Stimulated activated CD8-positive, alpha-beta memory T cell treated with anti-CD3 and anti-CD28 coated beads, Interleukin-12 subunit alpha, Interleukin-12 subunit beta, amount 100 ng/mL, for 4 hours (primary cell): ENCODE results near the gene TPO.
"Not testable (repeated sequence)": the region's sequence is repeated elsewhere in the genome, so short reads cannot be mapped to it uniquely, and the experiment has no call there.

Experiments
- DNase-seq: peaks from one replicate; pipeline ENCODE4 v3.0.0-alpha.2; 2020; ENCODE audit warnings: low read depth

TPO gene

DNA sequence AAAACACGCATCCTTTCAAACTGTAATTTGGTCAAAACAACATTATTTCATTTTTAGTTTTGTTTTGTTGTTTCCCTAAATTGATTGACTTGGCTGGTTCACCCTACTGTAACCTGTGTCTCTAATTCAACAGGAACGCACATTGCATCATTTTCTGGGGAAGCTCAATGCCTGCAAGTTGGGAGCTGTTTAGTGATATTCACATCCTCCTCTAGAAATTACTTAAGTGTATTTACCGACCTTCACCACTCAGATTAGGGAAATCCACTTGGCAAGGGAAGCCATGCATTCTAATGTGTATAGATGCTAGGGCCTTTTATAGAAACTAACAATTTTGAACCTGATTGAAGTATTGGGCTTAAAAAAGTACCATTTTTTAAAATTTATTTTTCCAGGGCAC lies 7.3 kb upstream of the TPO start:
- no peak for DNase-seq

DNA sequence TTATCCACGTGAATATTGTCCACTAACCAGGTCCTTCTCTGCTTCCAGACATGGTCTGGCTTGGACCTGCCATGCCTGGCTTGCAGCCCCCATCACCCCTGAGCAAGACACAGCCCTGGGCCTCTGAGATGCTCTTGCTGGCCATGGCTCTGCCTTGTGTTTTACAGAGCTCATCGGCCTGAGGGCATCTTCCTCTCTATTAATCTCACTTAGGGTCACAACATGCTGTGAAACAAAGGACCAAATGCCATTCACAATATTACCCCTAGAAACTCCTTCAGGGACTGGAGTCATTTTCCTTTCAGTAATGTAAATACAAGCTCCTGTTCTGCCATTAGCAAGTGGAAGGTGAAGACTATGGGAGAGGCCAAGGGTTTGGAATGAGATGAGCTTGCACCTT lies 6.8 kb upstream of the TPO start:
- no peak for DNase-seq

DNA sequence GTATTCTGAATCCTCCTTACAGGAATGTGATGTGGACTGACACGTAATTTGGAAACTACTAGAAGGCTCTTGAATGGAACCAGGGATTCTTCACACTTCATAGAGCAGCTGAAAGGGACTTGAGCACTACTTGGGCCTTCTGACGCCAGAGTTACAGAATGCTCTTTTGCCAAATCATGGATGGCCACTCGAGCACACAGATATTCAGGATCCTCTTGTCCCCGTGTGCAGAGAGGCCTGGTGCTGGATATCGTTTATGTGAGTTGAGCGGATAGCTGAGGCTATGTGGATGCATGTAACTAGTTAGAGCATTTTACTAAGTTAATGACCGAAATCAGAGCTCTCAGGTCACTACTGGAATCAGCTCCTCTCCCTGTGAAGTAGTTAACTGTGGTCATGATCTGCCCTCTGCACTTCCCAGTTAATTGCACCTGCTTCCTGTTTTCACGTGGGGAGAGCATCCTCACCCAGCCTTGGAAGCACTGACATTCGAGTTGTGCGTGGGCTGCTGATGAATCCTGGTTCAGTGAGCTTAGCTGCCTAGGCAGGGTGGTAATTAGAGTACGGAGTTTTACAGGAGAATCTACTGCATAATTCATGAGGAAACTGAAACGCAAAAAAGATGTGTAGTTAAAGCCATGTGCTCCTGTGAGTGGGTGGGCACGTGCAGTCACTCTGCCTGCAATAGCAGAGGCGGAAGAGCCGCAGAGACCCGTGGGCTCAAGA lies 5.2 kb upstream of the TPO start:
- DNase-seq, result no peak

DNA sequence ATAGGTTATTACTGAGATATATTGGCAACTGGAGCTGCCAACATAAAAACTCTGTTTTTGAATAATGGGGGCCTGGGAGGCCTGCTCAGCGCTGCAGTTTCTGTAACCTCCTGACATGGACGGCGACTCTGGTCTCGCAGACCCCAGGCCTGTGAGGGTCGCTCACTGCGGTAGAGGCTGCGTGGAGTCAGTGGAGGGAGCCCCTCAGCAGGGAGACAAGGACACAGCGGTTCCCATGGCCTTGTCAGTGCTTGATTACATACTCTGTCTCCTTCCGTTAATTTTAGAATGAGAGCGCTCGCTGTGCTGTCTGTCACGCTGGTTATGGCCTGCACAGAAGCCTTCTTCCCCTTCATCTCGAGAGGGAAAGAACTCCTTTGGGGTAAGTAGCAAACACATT lies 858 bp downstream of the TPO start:
- DNase-seq, result no peak

DNA sequence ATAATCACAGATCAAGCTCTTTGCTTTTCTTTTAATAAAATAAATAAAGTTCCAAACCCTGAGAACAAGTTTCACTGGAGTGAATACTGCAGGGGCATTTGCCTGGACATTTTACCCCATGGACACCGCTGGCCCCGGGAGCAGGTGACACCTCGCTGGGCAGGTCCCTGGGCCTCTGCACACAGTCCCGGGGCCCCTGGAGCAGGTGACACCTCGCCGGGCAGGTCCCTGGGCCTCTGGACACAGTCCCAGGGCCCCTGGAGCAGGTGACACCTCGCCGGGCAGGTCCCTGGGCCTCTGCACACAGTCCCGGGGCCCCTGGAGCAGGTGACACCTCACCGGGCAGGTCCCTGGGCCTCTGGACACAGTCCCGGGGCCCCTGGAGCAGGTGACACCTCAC lies 1.6 kb downstream of the TPO start:
- DNase-seq, result not testable (repeated sequence)

DNA sequence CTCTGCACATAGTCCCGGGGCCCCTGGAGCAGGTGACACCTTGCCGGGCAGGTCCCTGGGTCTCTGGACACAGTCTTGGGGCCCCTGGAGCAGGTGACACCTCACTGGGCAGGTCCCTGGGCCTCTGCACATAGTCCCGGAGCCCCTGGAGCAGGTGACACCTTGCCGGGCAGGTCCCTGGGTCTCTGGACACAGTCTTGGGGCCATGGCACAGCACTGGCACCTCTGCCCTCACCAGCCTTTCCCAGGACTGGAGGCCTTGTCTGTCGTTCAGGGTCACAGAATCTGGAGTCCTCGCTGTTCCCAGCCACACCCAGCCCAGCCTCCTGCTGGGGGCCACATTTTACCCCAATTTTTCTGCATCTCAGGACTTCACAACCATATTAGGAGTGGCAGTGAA lies 2.2 kb downstream of the TPO start:
- no peak for DNase-seq

DNA sequence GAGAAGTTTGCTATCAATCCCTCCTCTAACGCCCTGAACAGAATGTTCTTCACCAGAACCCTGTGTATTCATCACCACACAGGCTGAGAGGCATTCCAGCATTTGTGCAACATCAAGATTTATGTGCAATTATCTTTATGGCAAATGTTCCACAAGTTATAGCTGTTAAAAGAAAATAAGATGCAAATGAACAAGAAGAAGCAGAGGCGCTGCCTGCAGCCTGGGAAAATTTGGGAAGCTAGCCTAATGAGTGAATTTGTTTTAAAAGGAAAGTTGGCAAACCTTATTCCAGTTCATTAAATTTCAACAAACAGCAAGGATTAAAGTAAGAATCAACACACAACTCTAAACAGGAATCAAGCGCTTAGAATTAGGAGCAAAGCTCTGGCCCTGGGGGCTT lies 5.3 kb downstream of the TPO start:
- DNase-seq, result no peak

DNA sequence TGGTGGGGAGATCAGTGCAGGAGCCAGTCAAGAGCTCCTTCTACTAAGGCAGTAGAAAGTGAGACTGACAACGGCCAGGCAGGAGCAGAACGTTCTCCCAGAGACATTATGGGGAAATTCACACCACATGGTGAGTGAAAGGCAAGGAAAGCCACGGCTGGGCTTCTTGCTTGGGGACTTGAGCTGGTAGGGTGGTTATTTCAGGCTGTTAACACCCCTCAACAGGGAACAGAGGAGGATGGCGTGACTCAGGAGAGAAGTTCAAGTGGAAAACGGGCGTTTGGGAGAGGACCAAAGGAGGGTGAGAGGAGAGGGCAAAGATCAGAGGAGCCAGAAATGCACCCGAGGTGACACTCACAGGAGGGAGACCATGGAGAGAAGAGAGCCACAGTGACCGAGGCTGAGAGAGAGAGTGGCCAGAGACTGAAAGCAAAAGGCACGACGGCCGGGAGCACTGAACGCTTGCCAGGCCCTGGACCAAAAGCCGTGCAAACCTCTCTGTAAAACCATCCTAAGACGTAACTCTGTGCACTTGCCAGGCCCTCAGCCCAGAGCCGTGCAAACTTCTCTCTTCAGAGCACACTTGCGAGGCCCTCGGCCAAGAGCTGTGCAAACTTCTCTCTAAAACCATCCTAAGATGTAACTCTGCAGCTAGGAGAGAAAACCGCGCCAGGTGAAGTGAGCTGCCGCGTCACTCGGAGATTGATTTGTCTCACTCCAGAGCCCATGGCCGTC lies 7.7 kb downstream of the TPO start:
- no peak for DNase-seq

DNA sequence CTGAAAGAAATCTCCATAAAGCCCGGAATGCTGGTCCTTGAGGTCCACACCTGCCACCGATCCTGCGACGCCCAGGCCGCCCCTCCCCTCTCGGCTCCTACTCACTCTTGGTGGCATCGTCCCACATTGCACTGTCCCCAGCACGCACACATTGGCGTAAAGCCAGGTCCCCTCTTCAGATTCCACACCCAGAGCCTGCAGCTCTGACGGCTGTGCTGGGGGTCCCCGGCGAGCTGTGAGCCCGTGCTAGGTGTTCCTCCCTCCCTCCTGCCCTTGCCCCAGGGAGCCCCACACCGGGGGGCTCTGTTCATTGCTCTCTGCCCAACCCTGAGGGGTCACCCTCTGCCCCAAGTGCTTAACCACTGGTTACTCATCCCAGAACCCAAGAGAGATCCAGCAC lies 8.5 kb downstream of the TPO start:
- DNase-seq, result no peak

DNA sequence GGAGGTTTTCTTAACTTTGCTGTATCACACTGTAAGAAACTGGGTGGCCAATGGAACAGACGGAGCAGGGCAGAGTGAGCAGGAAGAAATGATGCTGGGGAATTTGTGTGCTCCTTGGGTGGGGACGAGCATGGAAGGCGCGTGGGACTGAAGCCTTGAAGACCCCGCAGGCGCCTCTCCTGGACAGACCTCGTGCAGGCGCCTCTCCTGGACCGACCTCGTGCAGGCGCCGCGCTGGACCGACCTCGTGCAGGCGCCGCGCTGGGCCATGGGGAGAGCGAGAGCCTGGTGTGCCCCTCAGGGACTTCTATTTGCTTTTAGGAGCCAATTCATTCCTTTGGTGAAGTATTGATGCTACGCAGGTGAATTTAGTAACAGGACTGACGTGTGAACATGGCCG lies 8.9 kb downstream of the TPO start:
- DNase-seq, result no peak

DNA sequence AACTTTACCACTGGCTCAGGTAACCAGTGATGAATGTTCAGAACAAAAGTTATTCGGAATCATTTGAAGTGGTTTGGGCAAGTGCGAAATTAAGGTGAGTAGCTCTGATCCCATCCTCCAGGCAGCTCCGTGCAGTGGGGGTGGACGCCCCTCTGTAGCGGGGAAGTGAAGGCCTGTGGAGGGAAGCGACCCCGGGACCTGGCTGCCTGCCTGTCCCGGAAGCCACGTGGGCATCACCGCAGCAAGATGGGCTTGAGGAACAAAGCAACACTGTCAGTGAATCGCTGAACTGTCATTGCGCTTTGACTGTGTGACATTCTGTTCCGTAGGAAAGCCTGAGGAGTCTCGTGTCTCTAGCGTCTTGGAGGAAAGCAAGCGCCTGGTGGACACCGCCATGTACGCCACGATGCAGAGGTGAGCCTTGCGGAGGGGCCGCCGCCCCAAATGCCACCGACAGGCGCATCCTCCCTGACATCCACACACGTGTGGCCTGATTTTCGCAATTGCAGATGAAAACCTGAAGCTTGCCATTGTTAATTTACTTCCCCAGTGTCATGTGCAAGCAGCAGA lies 9.5 kb downstream of the TPO start:
- no peak for DNase-seq

DNA sequence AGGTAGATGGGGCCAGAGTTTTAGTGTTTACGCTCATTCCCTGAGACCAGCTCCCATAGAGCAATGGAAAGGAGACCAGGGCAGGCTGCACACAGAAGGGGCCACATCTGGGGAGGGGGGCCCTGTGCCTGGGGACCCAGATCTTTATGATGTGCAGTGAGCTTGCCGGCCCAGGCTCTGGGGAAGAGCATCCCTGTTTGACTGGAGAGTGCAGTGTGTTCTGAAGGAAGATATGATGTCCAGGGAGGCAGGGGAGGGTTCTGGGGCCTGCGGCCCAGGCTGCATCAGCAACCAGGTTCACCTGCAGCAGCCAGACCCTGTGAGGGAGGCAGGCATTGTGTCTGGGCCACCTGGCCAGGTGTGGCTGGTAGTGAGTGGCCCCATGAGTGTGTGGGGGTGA lies 13.8 kb downstream of the TPO start:
- no peak for DNase-seq

DNA sequence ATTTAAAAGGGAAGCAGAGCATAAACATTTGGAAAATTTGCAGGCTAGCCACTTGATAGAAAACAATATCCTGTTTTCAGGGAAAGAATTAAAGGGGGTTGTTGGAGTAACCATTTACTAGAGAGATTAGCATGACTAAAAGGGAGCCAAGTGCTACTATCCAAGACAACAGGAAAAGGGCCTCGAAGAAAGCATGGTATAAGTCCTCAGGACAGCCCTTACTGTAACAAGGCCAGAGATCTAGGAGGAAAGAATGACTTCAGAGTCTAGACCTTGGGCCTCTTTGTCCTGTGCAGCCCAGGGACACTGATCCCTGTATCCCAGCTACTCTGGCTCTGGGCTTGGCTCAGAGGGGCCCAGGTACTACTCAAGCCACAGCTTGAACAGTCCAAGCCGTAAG lies 16.6 kb downstream of the TPO start:
- DNase-seq, result no peak

DNA sequence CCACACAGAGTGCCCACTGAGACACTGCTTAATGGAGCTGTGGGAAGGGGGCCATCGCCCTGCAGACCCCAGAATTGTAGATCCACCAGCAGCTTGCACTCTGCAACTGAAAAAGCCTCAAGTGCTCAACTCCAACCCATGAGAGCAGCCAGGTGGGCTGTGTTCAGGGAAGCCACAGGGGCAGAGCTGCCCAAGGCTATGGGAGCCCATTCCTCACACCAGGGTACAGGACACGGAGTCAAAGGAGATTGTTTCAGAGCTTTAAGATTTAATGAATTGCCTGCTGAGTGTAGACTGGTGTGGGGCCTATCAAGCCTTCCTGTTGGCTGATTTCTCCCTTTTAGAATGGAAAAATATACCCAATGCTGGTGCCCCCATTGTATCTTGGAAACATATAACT lies 17.2 kb downstream of the TPO start:
- no peak for DNase-seq

DNA sequence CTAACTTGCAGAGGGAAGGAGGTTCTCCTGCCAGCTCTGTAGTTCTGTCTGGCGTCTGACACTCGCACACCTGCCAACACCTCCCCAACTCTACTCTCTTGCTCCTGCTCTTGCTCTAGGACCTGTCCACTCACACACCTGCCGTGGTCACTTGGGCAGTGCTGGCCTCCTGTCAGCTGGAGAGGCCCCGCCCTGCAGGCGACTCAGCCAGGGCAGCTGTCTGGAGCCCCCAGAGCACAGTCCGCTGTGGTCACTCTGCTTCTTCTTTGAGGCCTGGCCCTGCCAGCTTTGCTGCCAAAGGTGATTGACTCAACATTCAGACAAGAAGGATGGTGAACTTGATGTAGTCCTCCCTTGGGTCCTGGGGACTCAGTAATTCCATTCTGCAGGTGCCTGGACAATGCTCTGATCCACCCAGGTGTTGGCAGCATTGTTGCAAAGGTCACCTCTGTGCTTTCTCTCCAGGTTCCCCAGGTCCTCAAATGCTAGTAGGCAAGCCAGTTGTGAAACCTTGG lies 18.7 kb downstream of the TPO start:
- no peak for DNase-seq

DNA sequence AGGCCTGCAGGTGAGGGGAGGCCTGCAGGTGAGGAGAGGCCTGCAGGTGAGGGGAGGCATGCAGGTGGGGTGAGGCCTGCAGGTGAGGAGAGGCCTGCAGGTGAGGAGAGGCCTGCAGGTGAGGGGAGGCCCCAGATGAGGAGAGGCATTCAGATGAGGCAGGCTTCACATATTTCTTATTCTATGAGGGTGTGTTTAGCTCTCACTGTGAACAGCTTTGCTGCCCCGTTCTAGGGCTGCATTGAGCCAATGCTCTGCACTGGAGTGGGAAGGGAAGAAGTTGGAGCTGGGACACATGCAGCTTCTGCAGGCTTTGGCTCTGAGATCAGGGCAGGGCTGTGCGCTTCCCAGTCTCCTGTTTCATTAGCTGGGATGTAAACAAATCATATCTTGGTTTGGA lies 19.5 kb downstream of the TPO start:
- DNase-seq, result no peak

DNA sequence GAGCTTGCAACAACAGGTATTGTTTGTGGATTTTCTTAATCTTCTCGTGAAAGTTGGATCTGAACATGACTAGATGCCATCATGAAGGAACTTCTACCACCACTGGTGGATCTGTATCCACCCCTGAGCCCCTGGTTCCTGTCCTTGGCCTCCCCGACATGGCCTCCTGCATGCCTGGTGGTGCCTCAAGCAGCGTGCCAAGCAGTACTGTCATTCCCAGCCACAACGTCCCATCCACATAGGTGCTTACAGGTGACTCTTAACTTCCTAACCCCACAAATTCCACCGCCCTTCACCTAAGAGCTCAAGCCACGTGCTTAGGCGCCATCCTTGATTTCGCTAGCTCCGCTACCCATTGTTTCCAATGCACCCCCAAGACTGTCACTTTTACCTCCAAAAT lies 23.1 kb downstream of the TPO start:
- no peak for DNase-seq

DNA sequence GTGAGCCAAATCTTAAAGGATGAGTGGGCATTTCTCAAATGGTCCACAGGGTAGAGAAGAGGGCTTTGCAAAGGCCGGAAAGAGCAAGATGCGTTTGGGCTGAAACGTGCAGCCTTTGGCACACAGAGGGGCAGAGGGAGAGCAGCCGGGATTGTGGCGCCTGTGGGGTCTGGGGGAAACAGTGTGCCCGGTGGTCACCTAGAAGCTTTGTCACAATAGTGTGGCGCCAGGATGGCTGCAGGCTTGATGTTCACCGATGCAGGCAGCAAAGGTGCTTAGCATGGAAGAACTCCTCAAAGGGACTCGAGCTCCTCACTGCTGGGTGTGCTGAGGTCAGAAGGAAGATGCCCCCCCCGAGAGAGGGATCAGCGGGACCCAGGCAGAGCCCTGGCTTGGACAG lies 23.8 kb downstream of the TPO start:
- DNase-seq, result no peak

DNA sequence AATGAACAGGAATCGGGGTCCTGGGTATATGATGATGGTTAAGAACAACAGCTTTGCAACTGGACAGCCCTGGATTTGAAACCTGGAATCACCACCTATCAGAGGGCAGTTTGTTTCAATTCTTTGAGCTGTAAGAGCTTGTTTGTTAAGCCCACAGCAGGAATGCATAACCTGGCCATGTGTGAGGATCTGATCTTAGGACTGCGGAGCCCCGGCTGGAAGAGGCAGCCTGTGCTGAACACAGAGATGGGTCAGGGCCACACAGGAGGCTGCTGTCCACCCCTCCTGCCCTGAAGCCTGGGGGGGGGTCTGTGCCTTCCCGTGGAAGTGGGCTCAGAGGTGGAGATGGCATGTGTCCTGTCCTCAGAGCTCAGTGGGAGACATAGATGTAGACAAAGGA lies 24.3 kb downstream of the TPO start:
- DNase-seq, result no peak

DNA sequence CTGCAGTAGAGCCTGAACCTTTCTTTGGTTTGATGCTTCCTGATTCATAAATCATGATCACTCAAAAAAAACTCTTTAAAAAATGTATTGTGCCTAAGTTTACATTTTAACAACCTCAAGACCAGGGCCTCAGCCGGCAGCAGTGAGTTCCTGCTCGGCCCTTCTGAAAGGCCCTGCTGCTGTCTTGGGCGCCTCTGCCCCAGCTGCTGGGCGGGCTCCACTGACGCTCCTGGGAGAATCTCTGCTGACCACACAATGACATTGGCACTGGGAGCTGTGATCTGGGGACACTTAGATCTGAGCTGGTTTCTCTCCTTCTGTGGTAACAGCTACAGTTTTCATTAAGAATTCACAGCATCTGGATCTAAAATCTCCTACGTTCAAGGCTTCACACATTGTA lies 25.7 kb downstream of the TPO start:
- DNase-seq, result no peak

DNA sequence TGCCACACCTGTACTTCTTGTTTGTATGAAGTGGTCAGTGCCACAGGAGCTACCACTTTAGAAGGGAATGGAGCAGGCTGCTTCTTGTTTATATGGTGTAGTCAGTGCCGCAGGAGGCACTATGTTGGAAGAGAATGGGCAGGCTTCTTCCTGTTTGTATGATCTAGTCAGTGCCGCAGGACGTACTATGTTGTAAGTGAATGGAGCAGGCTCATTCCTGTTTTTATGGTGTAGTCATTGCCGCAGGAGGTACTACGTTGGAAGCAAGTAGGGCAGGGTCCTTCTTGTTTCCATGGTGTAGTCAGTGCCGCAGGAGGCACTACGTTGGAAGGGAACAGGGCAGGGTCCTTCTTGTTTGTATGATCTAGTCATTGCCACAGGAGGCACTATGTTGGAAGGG lies 27.3 kb downstream of the TPO start:
- no peak for DNase-seq

DNA sequence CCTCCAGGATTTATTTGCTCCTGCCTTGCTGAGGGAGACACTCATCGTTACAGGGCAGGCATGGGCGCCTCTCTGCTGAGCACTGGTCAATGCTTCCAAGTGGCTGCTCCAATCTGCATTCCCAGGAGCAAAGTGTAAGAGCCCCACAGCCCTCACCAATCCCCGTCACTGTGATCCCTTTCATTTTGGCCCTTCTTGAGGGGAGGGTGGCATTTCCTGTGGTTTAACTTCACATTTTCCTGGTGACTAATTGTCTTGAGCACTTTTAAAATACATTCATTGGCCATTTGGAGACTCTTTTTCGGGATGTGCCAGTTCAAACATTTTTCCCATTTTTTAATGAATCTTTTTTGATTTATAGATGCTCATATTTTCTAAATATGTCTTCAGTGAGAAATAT lies 33.0 kb downstream of the TPO start:
- no peak for DNase-seq

DNA sequence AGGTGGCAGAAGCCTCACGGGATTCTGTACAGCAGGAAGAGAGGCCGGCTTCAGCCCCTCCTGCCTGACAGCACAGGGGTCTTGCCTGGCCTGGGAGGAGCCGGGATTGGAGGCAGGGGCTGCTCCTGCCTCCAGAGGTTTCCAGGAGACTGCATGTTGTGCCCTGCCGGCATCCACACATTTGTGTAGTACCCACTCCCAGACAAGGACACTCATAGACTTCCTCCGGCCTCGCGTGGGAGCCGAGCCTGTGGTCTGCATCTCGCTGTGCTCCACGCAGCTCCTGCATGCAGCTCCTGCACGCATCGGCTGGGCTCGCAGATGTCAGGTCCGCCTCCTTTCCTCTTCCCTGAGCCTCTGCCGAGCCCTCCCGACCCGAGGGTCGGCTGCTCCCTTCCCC lies 34.7 kb downstream of the TPO start:
- DNase-seq, result no peak

DNA sequence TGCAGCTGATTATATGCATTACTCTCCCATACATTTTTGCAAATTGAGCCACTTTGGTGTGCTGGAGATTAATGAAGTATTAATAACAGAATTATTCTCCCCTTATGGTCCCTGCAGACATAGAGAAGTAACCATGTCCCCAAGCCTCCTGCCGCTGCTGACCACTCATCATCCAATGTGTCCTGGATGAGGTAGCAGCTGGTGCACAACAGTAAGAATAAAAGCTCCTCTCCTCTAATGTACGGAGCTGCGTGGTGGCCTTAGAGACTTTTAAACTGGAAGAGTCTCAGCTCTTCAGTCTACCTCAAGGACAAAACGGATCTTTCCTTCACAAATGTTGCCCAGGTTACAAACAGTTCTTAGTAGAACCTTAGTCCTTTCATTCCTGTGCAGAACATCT lies 37.7 kb downstream of the TPO start:
- no peak for DNase-seq
